Urothelium cell line (cell line): Measurements from ENCODE around the gene ZNF142.
"Not testable (repeated sequence)": the region's sequence is repeated elsewhere in the genome, so short reads cannot be mapped to it uniquely, and the experiment has no call there.

Experiments
- DNase-seq: peaks from one replicate; pipeline ENCODE4 v3.0.0; 2011; ENCODE audit warnings: low spot score, mixed read lengths
- FAIRE-seq: peaks from 2 replicates; lab custom pipeline; 2011; peaks lifted over from hg19 to GRCh38; lab: Jason Lieb, UNC

The ZNF142 gene

GRCh38 chr2:218659258-218659987 lies at the start of gene ZNF142, which contains the start of gene BCS1L:
ZNF142 (minus strand) TSS chr2:218659623; CDS start chr2:218656429, 3,194 bp downstream.
BCS1L (plus strand) TSS chr2:218659683; CDS start chr2:218660988, 1,305 bp downstream.
- FAIRE-seq (no peak), DNase-seq (peak; percentile 93)

GRCh38 chr2:218708086-218708485 lies 48.7 kb upstream of the ZNF142 start:
- no peak for DNase-seq
- FAIRE-seq = no peak

GRCh38 chr2:218703341-218703740 lies 43.9 kb upstream of the ZNF142 start:
- DNase-seq (no peak), FAIRE-seq (no peak)

- DNase-seq (no peak), FAIRE-seq (no peak)
These were observed 42.4 kb upstream of the ZNF142 start for GRCh38 chr2:218701806-218702205.

- FAIRE-seq (no peak), DNase-seq (no peak)
These were observed 39.5 kb upstream of the ZNF142 start for GRCh38 chr2:218698885-218699284.

GRCh38 chr2:218694405-218695145 lies 35.2 kb upstream of the ZNF142 start:
- no peak for DNase-seq
- no peak for FAIRE-seq

GRCh38 chr2:218691234-218691633 lies 31.8 kb upstream of the ZNF142 start:
- DNase-seq (no peak), FAIRE-seq (no peak)

- FAIRE-seq = not testable (repeated sequence)
- DNase-seq = peak; percentile 77
These were observed 28.1 kb upstream of the ZNF142 start for GRCh38 chr2:218687400-218688060.

GRCh38 chr2:218680061-218680460 lies 20.6 kb upstream of the ZNF142 start:
- DNase-seq = no peak
- FAIRE-seq = no peak

GRCh38 chr2:218679119-218679518 lies 19.7 kb upstream of the ZNF142 start:
- DNase-seq (no peak), FAIRE-seq (no peak)

GRCh38 chr2:218671654-218672566 lies 12.5 kb upstream of the ZNF142 start, which contains the start of the genes RNF25 and STK36:
RNF25 (minus strand) TSS chr2:218672002; CDS start chr2:218671970, 32 bp downstream.
STK36 (plus strand) TSS chr2:218672086; CDS start chr2:218672830, 744 bp downstream.
- DNase-seq = peak; percentile 95
- FAIRE-seq = peak; percentile 13

- DNase-seq (no peak), FAIRE-seq (no peak)
These were observed 11.8 kb upstream of the ZNF142 start for GRCh38 chr2:218671097-218671653.

- DNase-seq (no peak), FAIRE-seq (no peak)
These were observed 5.2 kb upstream of the ZNF142 start for GRCh38 chr2:218664653-218665052.

- FAIRE-seq (no peak), DNase-seq (no peak)
These were observed 4.5 kb upstream of the ZNF142 start for GRCh38 chr2:218663901-218664300.

- DNase-seq (no peak), FAIRE-seq (no peak)
These were observed 3.4 kb upstream of the ZNF142 start for GRCh38 chr2:218662827-218663226.

- FAIRE-seq (no peak), DNase-seq (no peak)
These were observed 3.0 kb upstream of the ZNF142 start for GRCh38 chr2:218662377-218662776.

GRCh38 chr2:218659988-218660358 lies 550 bp upstream of the ZNF142 start:
- FAIRE-seq = no peak
- DNase-seq = no peak

GRCh38 chr2:218658671-218659257 lies 659 bp downstream of the ZNF142 start:
- peak; percentile 75 for DNase-seq

GRCh38 chr2:218655751-218656150 lies 3.7 kb downstream of the ZNF142 start:
- DNase-seq (no peak), FAIRE-seq (no peak)

More at GRCh38 chr2:218658671-218659257, 659 bp downstream of the ZNF142 start:
- no peak for FAIRE-seq

GRCh38 chr2:218648787-218649100 lies 10.7 kb downstream of the ZNF142 start:
- DNase-seq = no peak
- FAIRE-seq = no peak
